Activated naive CD4-positive, alpha-beta T cell treated with anti-CD3 and anti-CD28 coated beads, Interleukin-2, amount 10 ng/mL, durations not matched to agents 7 days and 5 days (primary cell): ENCODE data around the gene TMEM132D.
"Not testable (repeated sequence)": the region's sequence is repeated elsewhere in the genome, so short reads cannot be mapped to it uniquely, and the experiment has no call there.

Experiments
- CTCF ChIA-PET: fragments of 350-600 bp; sonication (Branson Sonifier 250); formaldehyde crosslinking; loops from one replicate; lab custom pipeline; 2021; ENCODE audit warnings: antibody characterized with exemption; lab: Charles Lee
- DNase-seq: peaks from one replicate; pipeline ENCODE4 v3.0.0-alpha.2; 2020
- H3K27ac Mint-ChIP-seq: one replicate; pipeline ENCODE4 v1.8.0; 2021; ENCODE audit warnings: mild to moderate bottlenecking, moderate library complexity, mixed read lengths
- H3K27me3 Mint-ChIP-seq: one replicate; pipeline ENCODE4 v1.8.0; 2021; ENCODE audit warnings: mild to moderate bottlenecking, mixed read lengths
- H3K36me3 Mint-ChIP-seq: one replicate; pipeline ENCODE4 v1.8.0; 2021; ENCODE audit warnings: mixed read lengths
- H3K4me1 Mint-ChIP-seq: one replicate; pipeline ENCODE4 v1.8.0; 2021; ENCODE audit warnings: mixed read lengths
- H3K4me3 Mint-ChIP-seq: one replicate; pipeline ENCODE4 v1.8.0; 2021; ENCODE audit warnings: mild to moderate bottlenecking, moderate library complexity, mixed read lengths
- H3K9me3 Mint-ChIP-seq: one replicate; pipeline ENCODE4 v1.8.0; 2021; ENCODE audit warnings: mixed read lengths

TMEM132D gene

DNA sequence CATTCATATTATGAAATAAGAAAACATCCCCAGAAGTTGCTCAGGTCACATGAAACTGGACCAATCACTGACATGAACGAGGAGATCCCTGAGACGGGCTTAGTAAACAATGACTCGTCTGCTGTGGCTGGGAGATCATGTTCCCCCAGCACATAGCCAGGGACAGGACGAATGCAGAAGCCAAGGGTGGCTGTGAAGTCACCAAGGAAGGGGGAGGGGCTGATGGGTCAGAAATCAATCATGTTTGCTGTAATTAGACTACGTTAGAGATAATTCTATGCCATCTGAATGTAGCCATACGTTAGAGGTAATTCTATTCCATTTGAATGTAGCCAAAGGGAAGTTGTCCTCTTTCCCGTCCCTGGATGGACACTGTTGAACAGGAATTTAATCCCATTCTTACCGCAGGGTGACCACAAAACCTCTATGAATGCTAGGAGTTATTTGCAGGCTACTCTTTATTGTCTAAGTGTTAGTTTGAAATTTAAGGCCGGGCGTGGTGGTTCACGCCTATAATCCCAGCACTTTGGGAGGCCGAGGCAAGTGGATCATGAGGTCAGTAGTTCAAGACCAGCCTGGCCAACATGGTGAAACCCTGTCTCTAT, 332.9 kb downstream of the TMEM132D start:
- H3K9me3 Mint-ChIP-seq = peaks cover 10% of the 10 kb centered on the region
- H3K4me3 Mint-ChIP-seq = no peak overlapping the region
- no peak overlapping the region for H3K27ac Mint-ChIP-seq
- CTCF ChIA-PET = no interaction called here
- no peak for DNase-seq
- no peaks in the 10 kb centered on the region for H3K27me3 Mint-ChIP-seq
- no peaks in the 10 kb centered on the region for H3K4me1 Mint-ChIP-seq
- H3K36me3 Mint-ChIP-seq = no peaks in the 10 kb centered on the region

DNA sequence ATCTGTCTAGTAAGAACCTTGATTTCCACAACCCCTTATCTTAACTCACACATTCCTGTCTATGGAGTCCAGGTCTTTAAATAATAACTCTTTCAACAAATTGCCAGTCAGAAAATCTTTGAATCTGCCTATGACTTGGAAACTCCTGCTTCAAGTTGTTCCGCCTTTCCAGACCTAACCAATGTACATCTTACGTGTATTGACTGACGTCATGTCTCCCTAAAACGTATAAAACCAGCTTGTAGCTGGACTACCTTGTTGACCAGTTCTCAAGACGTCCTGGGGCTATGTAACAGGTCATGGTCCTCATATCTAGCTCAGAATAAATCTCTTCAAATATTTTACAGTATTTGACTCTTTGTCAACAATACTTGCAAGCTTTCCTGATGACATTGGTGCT, 337.0 kb downstream of the TMEM132D start:
- Mint-ChIP-seq H3K9me3 (peaks cover 12% of the 10 kb centered on the region), H3K4me3 (no peak overlapping the region), H3K4me1 (no peaks in the 10 kb centered on the region), H3K36me3 (no peaks in the 10 kb centered on the region), H3K27me3 (no peaks in the 10 kb centered on the region), H3K27ac (no peak overlapping the region)
- DNase-seq = no peak
- CTCF ChIA-PET = no interaction called here

- Mint-ChIP-seq H3K4me3 (no peak overlapping the region), H3K9me3 (peaks cover 11% of the 10 kb centered on the region), H3K36me3 (no peaks in the 10 kb centered on the region), H3K4me1 (no peaks in the 10 kb centered on the region), H3K27ac (no peak overlapping the region), H3K27me3 (no peaks in the 10 kb centered on the region)
- DNase-seq = no peak
- CTCF ChIA-PET = no interaction called here
Measured at GRCh38 chr12:129564768-129565167, 339.1 kb downstream of the TMEM132D start.

GRCh38 chr12:129563266-129563665, 340.6 kb downstream of the TMEM132D start:
- Mint-ChIP-seq H3K27me3 (no peaks in the 10 kb centered on the region), H3K36me3 (no peaks in the 10 kb centered on the region), H3K4me1 (no peaks in the 10 kb centered on the region), H3K9me3 (peaks cover 11% of the 10 kb centered on the region), H3K4me3 (no peak overlapping the region), H3K27ac (no peak overlapping the region)
- CTCF ChIA-PET = no interaction called here
- DNase-seq = no peak

GRCh38 chr12:129561304-129561703, 342.5 kb downstream of the TMEM132D start:
- DNase-seq = no peak
- H3K36me3 Mint-ChIP-seq = no peaks in the 10 kb centered on the region
- H3K4me1 Mint-ChIP-seq = no peaks in the 10 kb centered on the region
- CTCF ChIA-PET = no interaction called here
- H3K9me3 Mint-ChIP-seq = peaks cover 14% of the 10 kb centered on the region
- no peak overlapping the region for H3K4me3 Mint-ChIP-seq
- H3K27ac Mint-ChIP-seq = no peak overlapping the region
- H3K27me3 Mint-ChIP-seq = no peaks in the 10 kb centered on the region

DNA sequence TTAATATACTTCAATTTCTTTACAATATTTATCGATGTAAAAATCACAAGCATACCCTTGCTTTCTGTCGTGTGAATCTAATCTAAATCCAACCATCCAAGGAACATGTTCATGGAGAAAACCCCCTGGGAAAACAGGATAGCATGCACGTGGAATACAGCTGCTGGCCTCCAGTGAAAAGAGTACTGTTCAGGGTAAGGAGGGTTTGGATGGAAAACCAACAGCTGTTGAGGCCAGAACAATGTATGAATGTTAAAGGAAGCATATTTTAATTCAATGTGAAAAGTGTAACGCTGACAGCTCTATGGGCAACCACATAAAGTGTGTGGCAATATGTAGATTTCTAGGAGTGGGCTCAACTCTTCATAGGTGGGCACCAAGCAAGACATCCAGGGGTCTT, 344.0 kb downstream of the TMEM132D start:
- Mint-ChIP-seq H3K4me1 (no peaks in the 10 kb centered on the region), H3K9me3 (peaks cover 14% of the 10 kb centered on the region), H3K4me3 (no peak overlapping the region), H3K27ac (no peak overlapping the region), H3K27me3 (no peaks in the 10 kb centered on the region), H3K36me3 (no peaks in the 10 kb centered on the region)
- CTCF ChIA-PET = no interaction called here
- no peak for DNase-seq

DNA sequence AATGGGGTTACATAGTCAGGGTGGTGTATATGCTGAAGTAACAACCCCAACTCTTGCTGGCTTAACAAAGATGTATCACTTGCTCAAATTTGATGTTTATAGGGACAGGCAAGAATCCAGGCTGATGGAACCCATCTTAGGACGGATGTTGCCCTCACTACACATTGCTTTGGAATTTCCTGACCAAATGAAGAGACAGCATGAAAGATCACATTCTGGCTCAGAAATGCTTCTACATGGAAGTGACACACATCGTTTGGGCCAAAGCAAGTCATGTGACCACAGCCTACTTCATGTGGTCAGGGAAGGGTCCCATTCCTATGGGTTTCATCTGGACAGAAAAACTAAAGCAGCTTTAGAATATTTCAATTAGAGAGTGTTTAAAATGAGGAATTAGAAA, 345.8 kb downstream of the TMEM132D start:
- DNase-seq = no peak
- Mint-ChIP-seq H3K36me3 (no peaks in the 10 kb centered on the region), H3K4me1 (no peaks in the 10 kb centered on the region), H3K27ac (no peak overlapping the region), H3K27me3 (no peaks in the 10 kb centered on the region), H3K4me3 (no peak overlapping the region), H3K9me3 (peaks cover 24% of the 10 kb centered on the region)
- CTCF ChIA-PET = no interaction called here

- no peak for DNase-seq
- Mint-ChIP-seq H3K27me3 (no peaks in the 10 kb centered on the region), H3K36me3 (no peaks in the 10 kb centered on the region), H3K4me1 (no peaks in the 10 kb centered on the region), H3K9me3 (peaks cover 25% of the 10 kb centered on the region), H3K27ac (no peak overlapping the region), H3K4me3 (no peak overlapping the region)
- CTCF ChIA-PET = no interaction called here
Measured at GRCh38 chr12:129556082-129556481, 347.7 kb downstream of the TMEM132D start.

- Mint-ChIP-seq H3K4me3 (no peak overlapping the region), H3K4me1 (no peaks in the 10 kb centered on the region), H3K27ac (no peak overlapping the region), H3K36me3 (no peaks in the 10 kb centered on the region), H3K27me3 (no peaks in the 10 kb centered on the region), H3K9me3 (peaks cover 31% of the 10 kb centered on the region)
- DNase-seq = no peak
- CTCF ChIA-PET = no interaction called here
Measured at GRCh38 chr12:129552996-129553750, 350.7 kb downstream of the TMEM132D start.

- no peak for DNase-seq
- Mint-ChIP-seq H3K9me3 (peaks cover 28% of the 10 kb centered on the region), H3K27ac (no peak overlapping the region), H3K4me3 (no peak overlapping the region), H3K36me3 (no peaks in the 10 kb centered on the region), H3K4me1 (no peaks in the 10 kb centered on the region), H3K27me3 (no peaks in the 10 kb centered on the region)
- CTCF ChIA-PET = no interaction called here
Measured at GRCh38 chr12:129551441-129551840, 352.4 kb downstream of the TMEM132D start.

DNA sequence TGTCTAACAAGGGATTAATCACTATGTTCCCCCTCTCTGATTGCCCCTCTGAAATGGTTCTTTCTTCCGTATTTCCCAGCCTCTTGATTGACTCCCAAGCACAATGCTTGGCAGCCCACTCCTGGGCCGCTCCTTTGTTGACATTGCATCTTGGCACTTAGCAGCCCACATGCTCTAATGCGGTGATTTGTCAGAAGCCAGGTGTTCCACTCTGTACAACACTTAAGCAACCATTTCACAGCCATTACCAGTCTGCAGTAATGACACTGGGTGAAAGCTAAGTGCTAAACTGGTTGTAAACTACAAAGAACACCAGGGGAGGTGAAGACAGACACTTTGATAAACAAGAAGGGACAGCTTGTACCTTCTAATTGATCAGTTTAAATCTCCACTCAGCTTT, 353.5 kb downstream of the TMEM132D start:
- no peak for DNase-seq
- H3K27ac Mint-ChIP-seq = no peak overlapping the region
- no peaks in the 10 kb centered on the region for H3K36me3 Mint-ChIP-seq
- no peaks in the 10 kb centered on the region for H3K4me1 Mint-ChIP-seq
- H3K27me3 Mint-ChIP-seq = no peaks in the 10 kb centered on the region
- no peak overlapping the region for H3K4me3 Mint-ChIP-seq
- peaks cover 32% of the 10 kb centered on the region for H3K9me3 Mint-ChIP-seq
- CTCF ChIA-PET = no interaction called here

GRCh38 chr12:129549656-129550055, 354.2 kb downstream of the TMEM132D start:
- no peaks in the 10 kb centered on the region for H3K36me3 Mint-ChIP-seq
- H3K27ac Mint-ChIP-seq = no peak overlapping the region
- H3K4me3 Mint-ChIP-seq = no peak overlapping the region
- H3K4me1 Mint-ChIP-seq = no peaks in the 10 kb centered on the region
- DNase-seq = no peak
- H3K9me3 Mint-ChIP-seq = peaks cover 32% of the 10 kb centered on the region
- no peaks in the 10 kb centered on the region for H3K27me3 Mint-ChIP-seq
- CTCF ChIA-PET = no interaction called here

DNA sequence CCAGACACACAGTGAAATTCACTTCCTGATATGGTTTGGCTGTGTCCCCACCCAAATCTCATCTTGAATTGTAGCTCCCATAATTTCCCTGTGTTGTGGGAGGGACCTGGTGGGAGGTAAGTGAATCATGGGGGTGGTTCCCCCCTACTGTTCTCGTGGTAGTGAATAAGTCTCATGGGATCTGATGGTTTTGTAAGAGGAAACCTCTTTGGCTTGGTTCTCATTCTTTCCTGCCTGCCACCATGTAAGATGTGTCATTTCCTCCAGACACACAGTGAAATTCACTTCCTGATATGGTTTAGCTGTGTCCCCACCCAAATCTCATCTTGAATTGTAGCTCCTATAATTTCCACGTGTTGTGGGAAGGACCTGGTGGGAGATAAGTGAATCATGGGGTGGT, 354.8 kb downstream of the TMEM132D start:
- H3K27me3 Mint-ChIP-seq, H3K4me1 Mint-ChIP-seq, H3K4me3 Mint-ChIP-seq, CTCF ChIA-PET, H3K36me3 Mint-ChIP-seq, H3K27ac Mint-ChIP-seq, DNase-seq: not testable (repeated sequence)
- peaks cover 27% of the 10 kb centered on the region for H3K9me3 Mint-ChIP-seq

- Mint-ChIP-seq H3K9me3 (peaks cover 14% of the 10 kb centered on the region), H3K36me3 (no peaks in the 10 kb centered on the region), H3K4me1 (no peaks in the 10 kb centered on the region), H3K4me3 (no peak overlapping the region), H3K27me3 (no peaks in the 10 kb centered on the region), H3K27ac (no peak overlapping the region)
- CTCF ChIA-PET = no interaction called here
- no peak for DNase-seq
Measured at GRCh38 chr12:129544716-129545115, 359.1 kb downstream of the TMEM132D start.

DNA sequence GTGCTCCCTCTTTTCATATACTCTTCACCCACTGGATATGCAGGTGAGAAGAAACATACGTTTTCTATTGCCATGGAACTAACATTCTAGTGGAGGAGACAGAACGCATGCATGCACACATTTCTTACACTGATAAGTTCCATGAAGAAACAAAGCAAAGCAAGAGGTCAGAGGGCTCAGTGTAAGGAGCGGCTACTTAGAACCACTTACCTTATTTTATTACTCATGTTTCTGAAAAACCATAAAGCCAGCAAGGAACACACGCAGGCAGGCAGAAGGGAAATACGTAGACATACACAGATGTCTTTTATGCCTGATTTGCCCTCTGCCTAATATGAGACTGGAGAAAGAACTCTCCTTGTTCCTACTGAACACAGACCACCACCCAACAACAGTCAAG, 362.9 kb downstream of the TMEM132D start:
- peaks cover 18% of the 10 kb centered on the region for H3K9me3 Mint-ChIP-seq
- no peaks in the 10 kb centered on the region for H3K27me3 Mint-ChIP-seq
- no peaks in the 10 kb centered on the region for H3K36me3 Mint-ChIP-seq
- H3K4me3 Mint-ChIP-seq = no peak overlapping the region
- H3K4me1 Mint-ChIP-seq = no peaks in the 10 kb centered on the region
- CTCF ChIA-PET = no interaction called here
- no peak for DNase-seq
- no peak overlapping the region for H3K27ac Mint-ChIP-seq
